HepG2 (cell line): ENCODE measurements around the gene ICAM5. TPM values are rescaled to one million over a fixed set of nuclear protein-coding genes. Genes with fewer than 3 reads are reported as not detected.

Experiments
- ERF ChIP-seq: IDR thresholded peaks from 2 replicates; pipeline ENCODE4 v1.6.1; 2018; ENCODE audit warnings: missing biosample characterization, missing genetic modification reagents
- KDM6A ChIP-seq: IDR thresholded peaks from 2 replicates; pipeline ENCODE4 v1.6.1; 2016; ENCODE audit warnings: low read depth
- MAFF ChIP-seq: IDR thresholded peaks from 2 replicates; pipeline ENCODE4 v1.6.1; 2011; ENCODE audit warnings: low read depth, low read length, improper control_type of control experiment
- PLSCR1 ChIP-seq: sonication (generic); formaldehyde crosslinking; IDR thresholded peaks from 2 replicates; pipeline ENCODE4 v1.5.0; 2020; ENCODE audit warnings: missing genetic modification reagents, mild to moderate bottlenecking, borderline replicate concordance
- SRY ChIP-seq: sonication (generic); formaldehyde crosslinking; IDR thresholded peaks from 2 replicates; pipeline ENCODE4 v1.8.0; 2022; ENCODE audit warnings: mild to moderate bottlenecking, missing genetic modification reagents
- TCF12 ChIP-seq, 2 experiments: fragments of 450-650 bp in 1 of 2; sonication (generic) in 1 of 2; formaldehyde crosslinking in 1 of 2; IDR thresholded peaks; 2 replicates each; pipeline versions ENCODE4 v1.6.1 to v1.8.0; 2017 to 2022; ENCODE audit warnings: antibody characterized with exemption in 1 of 2, mild to moderate bottlenecking in 1 of 2, missing genetic modification reagents in 1 of 2, moderate library complexity in 1 of 2
- ZBTB14 ChIP-seq: sonication (generic); formaldehyde crosslinking; IDR thresholded peaks from 2 replicates; pipeline ENCODE4 v1.4.0; 2020; ENCODE audit warnings: missing genetic modification reagents
- ZBTB26 ChIP-seq: IDR thresholded peaks from 2 replicates; pipeline ENCODE4 v1.6.1; 2016; ENCODE audit warnings: missing compliant biosample characterization, missing genetic modification reagents, borderline replicate concordance
- ZSCAN29 ChIP-seq: sonication (generic); formaldehyde crosslinking; conservative IDR thresholded peaks from 2 replicates; pipeline ENCODE4 v1.4.0; 2020; ENCODE audit warnings: mild to moderate bottlenecking, missing genetic modification reagents
- polyA plus RNA-seq, 8 experiments: library from polyadenylated mRNA; depleted of rRNA in 3 of 8; stranded (reverse) in 7 of 8; unstranded in 1 of 8; fragments of >200 nt; fragmentation: Illumina TruSeq in 4 of 8; extraction: Trizol in 4 of 8; gene quantifications; 2 replicates each; pipeline versions ENCODE4 v1.2.1 to v1.2.3, GENCODE V29; 2011 to 2016; ENCODE audit warnings: low read depth in 4 of 8, missing spikeins in 1 of 8, mixed read lengths in 1 of 8; ENCODE audit not compliant: insufficient read depth in 1 of 8
- total RNA-seq, 5 experiments: library from RNA; depleted of rRNA; stranded (reverse); fragments of >200 nt; fragmentation: Illumina TruSeq; extraction: Trizol; gene quantifications; 2 replicates each; pipeline ENCODE4 v1.2.3, GENCODE V29; 2016; ENCODE audit warnings: low read depth in 1 of 5

ICAM5 gene
- total and polyA plus RNA-seq, 2 of the 13 experiments (the other 11 are each of a cell fraction or from before 2014, with no cell fraction given), result 0.46 to 1.6 TPM

- TF ChIP-seq TCF12 (IDR thresholded peaks at IDR 0.05), result no peak
- 0 out of 2 replicates have a peak, but pooled peaks have one; percentile 18 for TF ChIP-seq TCF12 (CRISPR knock-in tag; IDR thresholded peaks at IDR 0.05)
- TF ChIP-seq MAFF, result no peak
- TF ChIP-seq ZBTB26, result 0 out of 2 replicates have a peak, but pooled peaks have one; percentile 14
- peak; percentile 54; the same call in 1 of the 2 replicates for TF ChIP-seq ERF (CRISPR knock-in tag)
- TF ChIP-seq KDM6A (CRISPR knock-in tag), result no peak
- TF ChIP-seq PLSCR1 (CRISPR knock-in tag), result no peak
- TF ChIP-seq ZSCAN29 (CRISPR knock-in tag), result peak; percentile 50; the same call in 1 of the 2 replicates
- TF ChIP-seq SRY (CRISPR knock-in tag), result peak; percentile 71; the same call in 1 of the 2 replicates
- TF ChIP-seq ZBTB14, result peak; percentile 8; the same call in 1 of the 2 replicates
These were observed 2.7 kb upstream of the ICAM5 start, which contains the start of gene ICAM4 (continued) for GRCh38 chr19:10286803-10287737.
